ENCODE data around the gene KCNH1.

KCNH1 gene

GRCh38 chr1:210915890-210916507 lies 217.9 kb downstream of the KCNH1 start:
- no peak for DNase-seq

- no peak for DNase-seq
These were observed 221.2 kb downstream of the KCNH1 start for GRCh38 chr1:210912752-210913151.

GRCh38 chr1:210910020-210910575 lies 223.8 kb downstream of the KCNH1 start:
- DNase-seq, result no peak

GRCh38 chr1:210908791-210909190 lies 225.2 kb downstream of the KCNH1 start:
- no peak for DNase-seq

GRCh38 chr1:210908257-210908656 lies 225.7 kb downstream of the KCNH1 start:
- no peak for DNase-seq

- DNase-seq, result no peak
These were observed 226.6 kb downstream of the KCNH1 start for GRCh38 chr1:210907251-210907805.

GRCh38 chr1:210905944-210906453 lies 227.9 kb downstream of the KCNH1 start:
- DNase-seq, result no peak

- no peak for DNase-seq
These were observed 228.5 kb downstream of the KCNH1 start for GRCh38 chr1:210905365-210905904.

GRCh38 chr1:210901981-210902770 lies 231.8 kb downstream of the KCNH1 start:
- no peak for DNase-seq

GRCh38 chr1:210900820-210901219 lies 233.1 kb downstream of the KCNH1 start:
- no peak for DNase-seq

GRCh38 chr1:210900079-210900478 lies 233.9 kb downstream of the KCNH1 start:
- DNase-seq, result no peak

- no peak for DNase-seq
These were observed 234.3 kb downstream of the KCNH1 start for GRCh38 chr1:210899676-210900075.

GRCh38 chr1:210898473-210898872 lies 235.5 kb downstream of the KCNH1 start:
- DNase-seq, result no peak

GRCh38 chr1:210883821-210884220 lies 250.1 kb downstream of the KCNH1 start:
- no peak for DNase-seq

- no peak for DNase-seq
These were observed 251.3 kb downstream of the KCNH1 start for GRCh38 chr1:210882414-210883221.

GRCh38 chr1:210878564-210878963 lies 255.4 kb downstream of the KCNH1 start:
- no peak for DNase-seq

GRCh38 chr1:210876275-210876674 lies 257.7 kb downstream of the KCNH1 start:
- DNase-seq, result no peak

- no peak for DNase-seq
These were observed 267.4 kb downstream of the KCNH1 start for GRCh38 chr1:210866532-210866931.

- no peak for DNase-seq
These were observed 276.2 kb downstream of the KCNH1 start for GRCh38 chr1:210857705-210858104.

GRCh38 chr1:210857146-210857663 lies 276.7 kb downstream of the KCNH1 start:
- DNase-seq, result no peak

GRCh38 chr1:210855440-210855839 lies 278.5 kb downstream of the KCNH1 start:
- DNase-seq, result no peak

- no peak for DNase-seq
These were observed 280.7 kb downstream of the KCNH1 start for GRCh38 chr1:210853276-210853675.

Data from NCI-H2029 treated with DMSO at 0.1 percent for 48 hours (cell line).